IMR-90 (cell line): ENCODE measurements around the gene FAM163A. TPM values are rescaled to one million over a fixed set of nuclear protein-coding genes. Genes with fewer than 3 reads are reported as not detected.

Source experiments
- ATAC-seq: fragments of 200-7000 bp; cut with Tn5 transposase; 2 replicates; pipeline ENCODE4 v1.9.1; 2020; ENCODE audit warnings: low read depth, mild to moderate bottlenecking, moderate library complexity
- BruUV-seq: library from RNA; stranded (reverse); fragments of 400-500 nt; replicated peaks from 2 replicates; lab custom pipeline; 2021; lab: Mats Ljungman, UMichigan
- CTCF ChIA-PET: fragments of 300-600 bp; formaldehyde crosslinking; extraction: SDS; loops from one replicate; lab custom pipeline; 2021; ENCODE audit warnings: antibody characterized with exemption; lab: Yijun Ruan, JAX
- POLR2A ChIA-PET: fragments of 300-600 bp; sonication (Branson Sonifier 250); formaldehyde crosslinking; loops from one replicate; lab custom pipeline; 2022; ENCODE audit warnings: antibody characterized with exemption; ENCODE audit not compliant: unreplicated experiment; lab: Charles Lee
- DNase-seq: peaks from one replicate; pipeline ENCODE4 v3.0.0; 2013
- H2AFZ ChIP-seq: replicated peaks from 2 replicates; pipeline ENCODE3; 2013; ENCODE audit warnings: low read length, mild to moderate bottlenecking; ENCODE audit not compliant: poor library complexity
- H2AK5ac ChIP-seq: 2 replicates; pipeline ENCODE4 v1.6.1; 2013; ENCODE audit warnings: low read depth, low read length, inconsistent platforms
- H2AK9ac ChIP-seq: replicated peaks from 2 replicates; pipeline ENCODE3; 2013; ENCODE audit warnings: mild to moderate bottlenecking, low read depth, low read length, moderate library complexity; ENCODE audit not compliant: poor library complexity
- H2BK120ac ChIP-seq: 2 replicates; pipeline ENCODE4 v1.6.1; 2013; ENCODE audit warnings: low read depth, low read length, inconsistent platforms
- H2BK15ac ChIP-seq: 3 replicates; pipeline ENCODE4 v1.6.1; 2013; ENCODE audit warnings: low read depth, low read length, inconsistent platforms
- H2BK20ac ChIP-seq: 2 replicates; pipeline ENCODE4 v1.6.1; 2013; ENCODE audit warnings: low read depth, mild to moderate bottlenecking, inconsistent platforms, low read length, moderate library complexity
- H2BK5ac ChIP-seq: 2 replicates; pipeline ENCODE4 v1.6.1; 2013; ENCODE audit warnings: mild to moderate bottlenecking, low read depth, low read length, inconsistent platforms; ENCODE audit not compliant: poor library complexity, severe bottlenecking
- H3K14ac ChIP-seq: replicated peaks from 2 replicates; pipeline ENCODE4 v1.6.1; 2013; ENCODE audit warnings: low read depth, low read length, inconsistent platforms
- H3K18ac ChIP-seq: 2 replicates; pipeline ENCODE4 v1.6.1; 2013; ENCODE audit warnings: low read depth, low read length, control low read depth
- H3K23ac ChIP-seq: 2 replicates; pipeline ENCODE4 v1.6.1; 2013; ENCODE audit warnings: low read depth, low read length, inconsistent platforms
- H3K27ac ChIP-seq: 2 replicates; pipeline ENCODE4 v1.5.1; 2013; ENCODE audit warnings: mild to moderate bottlenecking, control low read depth, low read length; ENCODE audit not compliant: insufficient read depth
- H3K27me3 ChIP-seq: 2 replicates; pipeline ENCODE4 v1.6.1; 2013; ENCODE audit warnings: low read length; ENCODE audit not compliant: control insufficient read depth, insufficient read depth
- H3K36me3 ChIP-seq: 2 replicates; pipeline ENCODE4 v1.6.1; 2013; ENCODE audit warnings: low read length, mixed read lengths; ENCODE audit not compliant: control insufficient read depth, insufficient read depth
- H3K4ac ChIP-seq: 2 replicates; pipeline ENCODE4 v1.6.1; 2013; ENCODE audit warnings: low read depth, low read length, inconsistent platforms
- H3K4me1 ChIP-seq: 2 replicates; pipeline ENCODE4 v1.6.1; 2013; ENCODE audit warnings: low read length, mixed read lengths; ENCODE audit not compliant: control insufficient read depth, insufficient read depth
- H3K4me2 ChIP-seq: 2 replicates; pipeline ENCODE4 v1.6.1; 2013; ENCODE audit warnings: low read depth, mild to moderate bottlenecking, control low read depth, low read length, moderate library complexity
- H3K4me3 ChIP-seq: 2 replicates; pipeline ENCODE4 v1.5.1; 2013; ENCODE audit warnings: low read depth, mild to moderate bottlenecking, control low read depth, low read length, moderate library complexity; ENCODE audit not compliant: insufficient read depth
- H3K56ac ChIP-seq: 2 replicates; pipeline ENCODE4 v1.6.1; 2013; ENCODE audit warnings: low read length, inconsistent platforms; ENCODE audit not compliant: insufficient read depth; ENCODE audit errors: extremely low read depth
- H3K79me1 ChIP-seq, 2 experiments: 2 replicates each; pipeline ENCODE4 v1.6.1; 2013; ENCODE audit warnings: low read length in 2 of 2, inconsistent platforms in 1 of 2, low read depth in 1 of 2
- H3K9ac ChIP-seq: 2 replicates; pipeline ENCODE4 v1.6.1; 2013; ENCODE audit warnings: low read depth, low read length, control low read depth
- H3K9me1 ChIP-seq: 2 replicates; pipeline ENCODE4 v1.6.1; 2013; ENCODE audit warnings: low read length, inconsistent platforms; ENCODE audit not compliant: insufficient read depth
- H3K9me3 ChIP-seq: 2 replicates; pipeline ENCODE4 v1.6.1; 2013; ENCODE audit warnings: low read length; ENCODE audit not compliant: control insufficient read depth, insufficient read depth
- H4K20me1 ChIP-seq: 2 replicates; pipeline ENCODE4 v1.6.1; 2013; ENCODE audit warnings: low read length, inconsistent platforms; ENCODE audit not compliant: insufficient read depth
- H4K5ac ChIP-seq: 2 replicates; pipeline ENCODE4 v1.6.1; 2013; ENCODE audit warnings: mild to moderate bottlenecking, low read depth, low read length, control low read depth
- H4K8ac ChIP-seq, 2 experiments: 2 replicates each; pipeline ENCODE4 v1.6.1; 2013; ENCODE audit warnings: low read depth in 2 of 2, low read length in 2 of 2, control low read depth in 1 of 2, inconsistent platforms in 1 of 2
- H4K91ac ChIP-seq: 2 replicates; pipeline ENCODE4 v1.6.1; 2013; ENCODE audit warnings: low read depth, low read length, inconsistent platforms; ENCODE audit not compliant: insufficient read depth
- BHLHE40 ChIP-seq: fragments of 150-350 bp; IDR thresholded peaks from 2 replicates; pipeline ENCODE4 v1.6.1; 2016; ENCODE audit warnings: mild to moderate bottlenecking, low read depth, low read length
- CEBPB ChIP-seq: IDR thresholded peaks from 2 replicates; pipeline ENCODE4 v1.6.1; 2012; ENCODE audit warnings: low read depth, low read length, improper control_type of control experiment
- CHD1 ChIP-seq: IDR thresholded peaks from 2 replicates; pipeline ENCODE4 v1.6.1; 2012; ENCODE audit warnings: low read depth, low read length, improper control_type of control experiment
- MXI1 ChIP-seq: IDR thresholded peaks from 2 replicates; pipeline ENCODE4 v1.6.1; 2012; ENCODE audit warnings: low read depth, mild to moderate bottlenecking, low read length, moderate library complexity, borderline replicate concordance
- POLR2A ChIP-seq: IDR thresholded peaks from 2 replicates; pipeline ENCODE4 v1.6.1; 2012; ENCODE audit warnings: mild to moderate bottlenecking, low read depth, low read length
- RCOR1 ChIP-seq: IDR thresholded peaks from 2 replicates; pipeline ENCODE4 v1.6.1; 2012; ENCODE audit warnings: mild to moderate bottlenecking, low read length, improper control_type of control experiment; ENCODE audit not compliant: insufficient replicate concordance
- WGBS, 2 experiments: methylation state at CpG; one replicate each; pipeline versions ENCODE4 v1.1.5 to v1.1.7; 2013; ENCODE audit warnings: missing lambda C conversion rate in 2 of 2; ENCODE audit not compliant: insufficient read length in 1 of 2; ENCODE audit errors: extremely low coverage in 2 of 2; 5-methylcytosine and 5-hydroxymethylcytosine counted together
- dilution Hi-C: fragments of 300-500 bp; cut with HindIII; formaldehyde crosslinking; loops from one replicate; pipeline ENCODE4 v1.14.3; 2018; ENCODE audit warnings: low sequenced_read_pairs; ENCODE audit not compliant: unreplicated experiment
- in situ Hi-C: fragments of 300-500 bp; cut with MboI; formaldehyde crosslinking; loops from 3 replicates; pipeline ENCODE4 v1.14.3; 2019; ENCODE audit warnings: low sequenced_read_pairs, inconsistent platforms, mixed read lengths
- intact Hi-C: fragments of 100-400 bp; cut with micrococcal nuclease; formaldehyde crosslinking; loops from 2 replicates; pipeline ENCODE4 v1.10.0; 2022
- polyA plus RNA-seq, 3 experiments: library from polyadenylated mRNA; depleted of rRNA; stranded (reverse); fragments of >200 nt; gene quantifications; 2 replicates each; pipeline ENCODE4 v1.2.3, GENCODE V29; 2012; ENCODE audit warnings: low replicate concordance in 1 of 3
- total RNA-seq: library from RNA; depleted of rRNA; stranded (reverse); fragments of >200 nt; gene quantifications from 2 replicates; pipeline ENCODE4 v1.2.3, GENCODE V29; 2012

Gene FAM163A
- total and polyA plus RNA-seq, 2 of the 4 experiments (the other 2 are of a cell fraction), result not detected

GRCh38 chr1:179731643-179732042 is 11.4 kb upstream of the FAM163A start:
- CTCF ChIA-PET, result interaction anchor here (1.5 kb wide), 1 partner anchor 83 kb away, joined by 5 read pairs; no protein-coding TSS in a partner anchor
- dilution Hi-C loops (no loop called here), intact Hi-C loops (no loop called here), in situ Hi-C loops (no loop called here)
- Histone ChIP-seq H4K20me1 (no peaks in the 10 kb centered on the region), H2AFZ (no peak overlapping the region), H2BK15ac (no peak overlapping the region), H3K9ac (no peak overlapping the region), H3K9me3 (no peaks in the 10 kb centered on the region), H3K4me1 (no peaks in the 10 kb centered on the region), H3K27ac (no peak overlapping the region), H3K79me1 (no peaks in the 10 kb centered on the region), H3K23ac (no peak overlapping the region), H4K8ac (no peak overlapping the region), H2BK5ac (no peak overlapping the region), H3K4me3 (no peak overlapping the region), H2AK9ac (no peak overlapping the region), H3K36me3 (no peaks in the 10 kb centered on the region), H2AK5ac (no peak overlapping the region), H2BK120ac (no peak overlapping the region), H3K18ac (no peak overlapping the region), H3K56ac (no peak overlapping the region), H4K5ac (no peak overlapping the region), H3K14ac (no peak overlapping the region), H2BK20ac (no peak overlapping the region), H3K27me3 (peaks cover 18% of the 10 kb centered on the region), H3K9me1 (no peaks in the 10 kb centered on the region), H3K4ac (no peak overlapping the region), H4K91ac (no peak overlapping the region), H3K4me2 (no peak overlapping the region)
- WGBS, 2 experiments, result 80% methylated on average over 1 of the region's 4 CpGs; no CpG with 5 or more reads in 1 of the 2 experiments
- TF ChIP-seq POLR2A (no peak), RCOR1 (no peak), BHLHE40 (no peak), CEBPB (no peak), CHD1 (no peak), MXI1 (no peak)
- no TSS peak for BruUV-seq
- ATAC-seq (no peak), DNase-seq (no peak)
- POLR2A ChIA-PET, result no interaction called here
